ENCODE results near the gene ARID1A. TPM values are rescaled to one million over a fixed set of nuclear protein-coding genes. Genes with fewer than 3 reads are reported as not detected.

ARID1A gene
- total and polyA plus RNA-seq, 9 of the 15 experiments (the other 6 are each of a cell fraction or from before 2014, with no cell fraction given), result 8.3 to 88.3 (median 22.5) TPM

DNA sequence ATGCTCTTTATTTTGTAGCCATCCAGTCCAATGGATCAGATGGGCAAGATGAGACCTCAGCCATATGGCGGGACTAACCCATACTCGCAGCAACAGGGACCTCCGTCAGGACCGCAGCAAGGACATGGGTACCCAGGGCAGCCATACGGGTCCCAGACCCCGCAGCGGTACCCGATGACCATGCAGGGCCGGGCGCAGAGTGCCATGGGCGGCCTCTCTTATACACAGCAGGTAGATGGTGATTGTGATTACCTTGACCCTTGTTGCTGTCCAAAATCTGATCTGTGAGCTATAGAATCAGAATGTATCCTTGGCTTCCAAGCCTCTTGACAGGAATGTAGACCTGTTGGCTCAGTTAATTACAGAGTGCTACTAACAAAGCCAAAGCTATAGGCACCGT lies 33.8 kb downstream of the ARID1A start:
- DNase-seq (ENCODE audit: extremely low read depth in 1 of 4, low spot score in 3 of 4), result no peak
- H3K9ac ChIP-seq (ENCODE audit: insufficient read depth in 1 of 2, low read depth in 2 of 2, low read length in 2 of 2), result no peak overlapping the region; a peak in 1 of 4 replicates
- H3K9me1 ChIP-seq (ENCODE audit: control insufficient read depth, insufficient read depth, low read length), result peaks cover 13% of the 10 kb centered on the region
- POLR2A ChIA-PET, result interaction anchor here (0.5 to 14.8 kb wide), 7 partner anchors 9 to 607 kb away, joined by 3 to 301 read pairs (median 7); partner anchors contain the start of gene ARID1A
- WGBS (ENCODE audit: insufficient coverage, low coverage, missing lambda C conversion rate), result over 99% methylated on average over 12 of the region's 12 CpGs
- H3K36me3 ChIP-seq (ENCODE audit: control insufficient read depth, insufficient read depth, low read length), result peaks cover 83% of the 10 kb centered on the region
- no peak overlapping the region for H3K4me3 ChIP-seq
- H3K79me2 ChIP-seq (ENCODE audit: control insufficient read depth, insufficient read depth, low read length), result peaks cover 96% of the 10 kb centered on the region
- in situ Hi-C loops (cut with MboI), result no loop called here
- H4K20me1 ChIP-seq (replicated peaks; ENCODE audit: control insufficient read depth, insufficient read depth, low read length), result peaks cover 15% of the 10 kb centered on the region
- H3K4me1 ChIP-seq (replicated peaks in 1 of 2; ENCODE audit: control insufficient read depth in 2 of 2, insufficient read depth in 2 of 2, low read length in 2 of 2), result peaks cover 6 to 15% of the 10 kb centered on the region in 2 experiments
- H3K27me3 ChIP-seq (ENCODE audit: control insufficient read depth in 2 of 2, insufficient read depth in 2 of 2, low read length in 2 of 2), result no peaks in the 10 kb centered on the region
- CTCF ChIA-PET (ENCODE audit: low intra/inter-chr PET ratio), result no interaction called here
- intact Hi-C loops (cut with micrococcal nuclease), result no loop called here
- H3K9me3 ChIP-seq (replicated peaks; ENCODE audit: control insufficient read depth, insufficient read depth, low read depth, low read length), result no peaks in the 10 kb centered on the region
- H2AFZ ChIP-seq (ENCODE audit: low read depth, low read length), result no peak overlapping the region
- BruUV-seq (replicated peaks), result no TSS peak
- no peak for ATAC-seq
- H3K27ac ChIP-seq (ENCODE audit: extremely low read depth, low read depth, low read length), result no peak overlapping the region
- no peak overlapping the region for H3K4me2 ChIP-seq (ENCODE audit: insufficient read depth, low read length)
- no peak for TF ChIP-seq OTX1 (CRISPR knock-in tag; IDR thresholded peaks at IDR 0.05)
- no peak for TF ChIP-seq PCBP2 (IDR thresholded peaks at IDR 0.05; ENCODE audit: low read depth, low read length, poor library complexity, severe bottlenecking)
- no peak for TF ChIP-seq HIVEP1 (CRISPR knock-in tag; IDR thresholded peaks at IDR 0.05)
- no peak for TF ChIP-seq NFXL1 (CRISPR knock-in tag; IDR thresholded peaks at IDR 0.05)
- TF ChIP-seq ETS2 (tag; IDR thresholded peaks at IDR 0.05; ENCODE audit: borderline replicate concordance, poor library complexity, severe bottlenecking), result no peak
- TF ChIP-seq, protein P1, sequence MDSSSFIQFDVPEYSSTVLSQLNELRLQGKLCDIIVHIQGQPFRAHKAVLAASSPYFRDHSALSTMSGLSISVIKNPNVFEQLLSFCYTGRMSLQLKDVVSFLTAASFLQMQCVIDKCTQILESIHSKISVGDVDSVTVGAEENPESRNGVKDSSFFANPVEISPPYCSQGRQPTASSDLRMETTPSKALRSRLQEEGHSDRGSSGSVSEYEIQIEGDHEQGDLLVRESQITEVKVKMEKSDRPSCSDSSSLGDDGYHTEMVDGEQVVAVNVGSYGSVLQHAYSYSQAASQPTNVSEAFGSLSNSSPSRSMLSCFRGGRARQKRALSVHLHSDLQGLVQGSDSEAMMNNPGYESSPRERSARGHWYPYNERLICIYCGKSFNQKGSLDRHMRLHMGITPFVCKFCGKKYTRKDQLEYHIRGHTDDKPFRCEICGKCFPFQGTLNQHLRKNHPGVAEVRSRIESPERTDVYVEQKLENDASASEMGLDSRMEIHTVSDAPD (CRISPR knock-in tag; IDR thresholded peaks at IDR 0.05), result no peak
- no peak for TF ChIP-seq KAT7 (CRISPR knock-in tag; IDR thresholded peaks at IDR 0.05; ENCODE audit: borderline replicate concordance)
- no peak for TF ChIP-seq ZNF740 (CRISPR knock-in tag; IDR thresholded peaks at IDR 0.05)
- no peak for TF ChIP-seq ZNF740 (tag; IDR thresholded peaks at IDR 0.05)
- TF ChIP-seq TEAD4 (IDR thresholded peaks at IDR 0.05; ENCODE audit: low read length), result no peak
- TF ChIP-seq TEAD4 (CRISPR knock-in tag; IDR thresholded peaks at IDR 0.05; ENCODE audit: borderline replicate concordance), result no peak
- TF ChIP-seq GTF2A2 (tag; IDR thresholded peaks at IDR 0.05), result no peak
- no peak for TF ChIP-seq RFX7 (CRISPR knock-in tag; IDR thresholded peaks at IDR 0.05)
- no peak for TF ChIP-seq EZH2 (IDR thresholded peaks at IDR 0.05; ENCODE audit: borderline replicate concordance, low read depth, low read length)
- no peak for TF ChIP-seq ERF (CRISPR knock-in tag; IDR thresholded peaks at IDR 0.05)
- TF ChIP-seq ZNF696 (CRISPR knock-in tag; conservative IDR thresholded peaks at IDR 0.05), result no peak
- no peak for TF ChIP-seq ZNF23 (CRISPR knock-in tag; IDR thresholded peaks at IDR 0.05)
- no peak for TF ChIP-seq SIN3A (IDR thresholded peaks at IDR 0.05; ENCODE audit: borderline replicate concordance in 2 of 2, control insufficient read depth in 1 of 2, low read depth in 2 of 2, low read length in 2 of 2)
- no peak for FAIRE-seq

Data from K562 (cell line).